C4-2B (cell line): Measurements from ENCODE around the gene IL1F10.

Experiments used
- H3K27ac ChIP-seq: fragments of 450-650 bp; 2 replicates; pipeline ENCODE4 v1.5.1; 2017
- CTCF ChIP-seq: fragments of 450-650 bp; conservative IDR thresholded peaks from 2 replicates; pipeline ENCODE4 v1.5.1; 2017; ENCODE audit warnings: mild to moderate bottlenecking
- ZFX ChIP-seq: fragments of 450-650 bp; IDR thresholded peaks from 2 replicates; pipeline ENCODE4 v1.6.1; 2017

The IL1F10 gene

GRCh38 chr2:113064898-113065297 lies 2.9 kb upstream of the IL1F10 start:
- TF ChIP-seq ZFX = no peak
- H3K27ac ChIP-seq = no peak overlapping the region

- H3K27ac ChIP-seq = no peak overlapping the region
- TF ChIP-seq ZFX = no peak
- no peak for TF ChIP-seq CTCF
These were observed 479 bp downstream of the IL1F10 start for GRCh38 chr2:113068249-113068648.

- H3K27ac ChIP-seq = no peak overlapping the region
- TF ChIP-seq ZFX = no peak
- no peak for TF ChIP-seq CTCF
These were observed 1.1 kb downstream of the IL1F10 start for GRCh38 chr2:113068706-113069485.

GRCh38 chr2:113069676-113070605 lies 2.2 kb downstream of the IL1F10 start:
- TF ChIP-seq CTCF (no peak), ZFX (no peak)
- H3K27ac ChIP-seq = peak overlapping the region; percentile 63

- peak overlapping the region; percentile 63; the same call in 1 of the 2 replicates for H3K27ac ChIP-seq
- no peak for TF ChIP-seq CTCF
- no peak for TF ChIP-seq ZFX
These were observed 2.8 kb downstream of the IL1F10 start for GRCh38 chr2:113070606-113070975.

- no peak for TF ChIP-seq CTCF
- TF ChIP-seq ZFX = no peak
- H3K27ac ChIP-seq = no peak overlapping the region
These were observed 4.8 kb downstream of the IL1F10 start for GRCh38 chr2:113072584-113072983.

- H3K27ac ChIP-seq = no peak overlapping the region
- no peak for TF ChIP-seq ZFX
- TF ChIP-seq CTCF = no peak
These were observed 5.6 kb downstream of the IL1F10 start for GRCh38 chr2:113073325-113073834.
